Measurements from ENCODE around the gene PEX13.

Gene PEX13

DNA sequence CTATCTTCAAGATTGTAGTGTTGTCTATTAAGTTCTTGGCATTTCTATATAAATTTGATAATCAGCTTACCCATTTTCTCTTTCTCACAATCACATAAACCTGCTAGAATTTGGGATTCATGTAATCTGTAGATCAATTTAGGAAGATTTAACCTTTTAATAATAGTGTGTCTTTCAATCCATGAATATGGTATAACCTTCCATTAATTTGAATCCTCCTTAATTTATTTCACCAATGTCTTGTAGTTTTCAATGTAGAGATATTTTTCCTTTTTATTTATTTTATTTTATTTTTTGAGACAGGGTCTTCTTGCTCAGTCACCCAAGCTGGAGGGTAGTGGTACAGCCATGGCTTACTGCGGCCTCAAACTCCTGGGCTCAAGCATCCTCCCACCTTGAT lies 68.4 kb downstream of the PEX13 start:
- H3K27ac ChIP-seq: no peak overlapping the region
- TF ChIP-seq, protein P1, sequence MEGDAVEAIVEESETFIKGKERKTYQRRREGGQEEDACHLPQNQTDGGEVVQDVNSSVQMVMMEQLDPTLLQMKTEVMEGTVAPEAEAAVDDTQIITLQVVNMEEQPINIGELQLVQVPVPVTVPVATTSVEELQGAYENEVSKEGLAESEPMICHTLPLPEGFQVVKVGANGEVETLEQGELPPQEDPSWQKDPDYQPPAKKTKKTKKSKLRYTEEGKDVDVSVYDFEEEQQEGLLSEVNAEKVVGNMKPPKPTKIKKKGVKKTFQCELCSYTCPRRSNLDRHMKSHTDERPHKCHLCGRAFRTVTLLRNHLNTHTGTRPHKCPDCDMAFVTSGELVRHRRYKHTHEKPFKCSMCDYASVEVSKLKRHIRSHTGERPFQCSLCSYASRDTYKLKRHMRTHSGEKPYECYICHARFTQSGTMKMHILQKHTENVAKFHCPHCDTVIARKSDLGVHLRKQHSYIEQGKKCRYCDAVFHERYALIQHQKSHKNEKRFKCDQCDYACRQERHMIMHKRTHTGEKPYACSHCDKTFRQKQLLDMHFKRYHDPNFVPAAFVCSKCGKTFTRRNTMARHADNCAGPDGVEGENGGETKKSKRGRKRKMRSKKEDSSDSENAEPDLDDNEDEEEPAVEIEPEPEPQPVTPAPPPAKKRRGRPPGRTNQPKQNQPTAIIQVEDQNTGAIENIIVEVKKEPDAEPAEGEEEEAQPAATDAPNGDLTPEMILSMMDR (IDR thresholded peaks at IDR 0.05): no peak
- TF ChIP-seq ZFX (IDR thresholded peaks at IDR 0.05; ENCODE audit: borderline replicate concordance): no peak

DNA sequence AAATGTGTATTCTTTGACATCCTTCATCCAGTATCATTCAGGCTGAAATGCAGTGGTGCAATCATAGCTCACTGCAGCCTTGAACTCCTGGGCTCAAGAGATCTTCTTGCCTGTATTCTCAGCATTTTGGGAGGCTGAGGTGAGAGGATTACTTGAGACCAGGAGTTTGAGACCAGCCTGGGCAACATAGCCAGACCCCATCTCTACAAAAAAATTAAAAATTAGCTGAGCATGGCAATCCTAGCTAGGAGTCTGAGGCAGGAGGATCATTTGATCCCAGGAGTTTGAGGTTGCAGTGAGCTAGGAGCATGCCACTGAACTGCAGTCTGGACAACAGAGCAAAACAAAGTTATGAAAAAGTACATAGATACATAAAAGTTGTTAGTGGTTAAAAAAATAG lies 72.3 kb downstream of the PEX13 start:
- TF ChIP-seq, protein P1 (IDR thresholded peaks at IDR 0.05): no peak
- H3K27ac ChIP-seq: no peak overlapping the region

DNA sequence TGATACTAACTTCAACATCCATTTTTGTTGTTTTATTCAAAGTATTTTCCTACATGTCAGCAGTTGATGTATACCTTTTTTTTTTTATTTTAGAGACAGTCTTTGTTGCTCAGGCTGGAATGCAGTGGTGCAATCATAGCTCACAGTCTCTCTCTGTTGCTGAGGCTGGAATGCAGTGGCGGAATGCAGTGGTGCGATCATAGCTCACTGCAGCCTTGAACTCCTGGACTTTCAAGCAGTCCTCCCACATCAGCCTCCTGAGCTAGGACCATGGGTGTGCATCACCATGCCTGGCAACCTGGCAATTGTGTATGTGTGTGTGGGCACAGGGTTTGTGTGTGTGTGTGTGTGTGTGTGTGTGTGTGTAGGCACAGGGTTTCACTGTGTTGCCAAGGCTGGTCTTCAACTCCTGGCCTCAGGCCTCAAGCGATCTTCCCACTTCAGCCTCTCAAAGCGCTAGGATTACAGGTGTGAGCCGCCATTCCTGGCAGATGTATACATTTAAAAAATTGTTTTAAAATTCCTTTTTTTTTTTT lies 72.9 kb downstream of the PEX13 start:
- no peak overlapping the region for H3K27ac ChIP-seq
- TF ChIP-seq, protein P1 (IDR thresholded peaks at IDR 0.05): no peak
- TF ChIP-seq ZFX (IDR thresholded peaks at IDR 0.05; ENCODE audit: borderline replicate concordance): no peak

DNA sequence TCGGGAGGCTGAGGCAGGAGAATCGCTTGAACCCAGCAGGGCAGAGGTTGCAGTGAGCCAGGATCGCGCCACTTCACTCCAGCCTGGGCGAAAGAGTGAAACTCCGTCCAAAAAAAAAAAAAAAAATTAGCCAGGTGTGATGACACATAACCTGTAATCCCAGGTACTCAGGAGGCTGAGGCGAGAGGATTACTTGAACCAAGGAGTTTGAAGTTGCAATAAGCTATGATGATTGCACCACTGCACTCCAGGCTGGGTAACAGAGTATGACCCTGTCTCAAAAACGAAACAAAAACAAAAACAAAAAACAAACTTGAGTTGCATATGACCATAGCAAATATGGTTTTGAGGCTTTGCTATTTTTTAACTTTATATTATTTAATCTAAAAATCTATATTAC lies 74.0 kb downstream of the PEX13 start:
- H3K27ac ChIP-seq: no peak overlapping the region
- TF ChIP-seq ZFX (IDR thresholded peaks at IDR 0.05; ENCODE audit: borderline replicate concordance): no peak
- TF ChIP-seq, protein P1 (IDR thresholded peaks at IDR 0.05): no peak

DNA sequence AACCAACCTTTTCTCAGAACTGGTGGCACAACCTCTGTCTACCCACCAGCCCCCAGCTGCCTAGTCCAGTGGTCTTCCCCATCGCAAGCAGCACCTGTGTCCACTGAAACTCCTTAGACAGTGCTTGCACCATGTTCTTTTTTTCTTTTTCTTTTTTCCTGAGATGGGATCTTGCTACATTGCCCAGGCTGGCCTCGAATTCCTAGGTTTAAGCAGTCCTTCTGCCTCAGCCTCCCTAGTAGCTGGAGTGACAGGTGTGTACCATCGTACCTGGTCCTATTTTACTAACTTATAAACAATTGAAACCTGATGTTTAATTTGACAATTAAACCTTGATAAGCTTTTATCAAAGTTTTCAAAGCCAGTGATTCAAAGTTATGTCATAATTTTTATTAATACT lies 78.9 kb downstream of the PEX13 start:
- H3K27ac ChIP-seq: no peak overlapping the region
- no peak for TF ChIP-seq ZFX (IDR thresholded peaks at IDR 0.05; ENCODE audit: borderline replicate concordance)
- TF ChIP-seq, protein P1 (IDR thresholded peaks at IDR 0.05): no peak

DNA sequence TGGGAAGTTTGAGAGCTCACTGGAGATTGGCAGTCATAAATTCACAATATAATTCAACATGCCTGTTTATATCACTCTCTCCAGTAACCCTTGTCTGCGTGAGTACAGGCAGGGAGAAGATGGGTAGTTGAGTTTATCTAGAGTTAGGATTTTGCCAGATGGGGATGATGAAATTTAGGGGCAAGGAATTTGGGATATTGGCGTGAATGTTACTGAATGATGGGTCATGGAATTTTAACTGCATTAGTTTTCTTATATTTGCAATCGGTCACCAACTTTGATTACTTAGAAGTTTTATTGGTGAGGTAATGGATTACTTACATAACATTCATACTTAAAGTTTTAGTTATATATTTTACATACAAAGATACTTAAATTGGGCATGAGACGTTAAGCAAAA lies 83.3 kb downstream of the PEX13 start:
- TF ChIP-seq, protein P1 (IDR thresholded peaks at IDR 0.05): no peak
- TF ChIP-seq ZFX (IDR thresholded peaks at IDR 0.05; ENCODE audit: borderline replicate concordance): no peak
- H3K27ac ChIP-seq: no peak overlapping the region

Measured in 22Rv1 (cell line).